HCT116 (cell line): ENCODE results near the gene AUTS2. TPM values are rescaled to one million over a fixed set of nuclear protein-coding genes. Genes with fewer than 3 reads are reported as not detected.

Source experiments
- ATAC-seq: fragments of 200-7000 bp; cut with Tn5 transposase; 2 replicates; pipeline ENCODE4 v1.9.1; 2020; ENCODE audit warnings: mild to moderate bottlenecking, moderate library complexity
- BruUV-seq: library from RNA; stranded (reverse); fragments of 400-500 nt; replicated peaks from 2 replicates; lab custom pipeline; 2021; lab: Mats Ljungman, UMichigan
- CTCF ChIA-PET: fragments of 300-600 bp; sonication (Branson Sonifier 250); formaldehyde crosslinking; loops from one replicate; lab custom pipeline; 2021; ENCODE audit warnings: antibody characterized with exemption; lab: Charles Lee
- POLR2A ChIA-PET: fragments of 300-600, 350-600 bp; sonication (Branson Sonifier 250); formaldehyde crosslinking; loops from one replicate; lab custom pipeline; 2021; ENCODE audit warnings: antibody characterized with exemption; lab: Charles Lee
- RAD21 ChIA-PET, 2 experiments: fragments of 300-600 bp; sonication (Branson Sonifier 250); formaldehyde crosslinking; loops; one replicate each; lab custom pipeline; 2023; ENCODE audit warnings: low total read pairs in 2 of 2; ENCODE audit not compliant: uncharacterized antibody in 2 of 2, unreplicated experiment in 2 of 2, low non-redundant PET in 1 of 2; lab: Charles Lee
- DNase-seq: peaks from one replicate; pipeline ENCODE4 v3.0.0-alpha.2; 2010; ENCODE audit warnings: low read depth, low spot score
- H2AFZ ChIP-seq: fragments of 200-600 bp; shearing (Covaris generic), sonication (generic); 2 replicates; pipeline ENCODE4 v1.6.1; 2017; ENCODE audit warnings: low read depth, mixed run types, mixed read lengths, antibody characterized with exemption, low read length; ENCODE audit not compliant: poor library complexity, severe bottlenecking
- H3K27ac ChIP-seq: 2 replicates; pipeline ENCODE4 v1.5.1; 2012; ENCODE audit warnings: low read depth, low read length
- H3K27me3 ChIP-seq: fragments of 200-600 bp; sonication (generic); 2 replicates; pipeline ENCODE4 v1.6.1; 2016; ENCODE audit warnings: mixed run types, low read length, mixed read lengths; ENCODE audit not compliant: insufficient read depth
- H3K36me3 ChIP-seq, 2 experiments: fragments of 200-500 bp in 1 of 2; fragments of 200-600 bp in 1 of 2; sonication (Bioruptor generic) in 1 of 2; sonication (generic) in 1 of 2; 2 replicates each; pipeline versions ENCODE4 v1.5.1 to v1.6.1; 2014 to 2016; ENCODE audit warnings: low read length in 2 of 2, inconsistent platforms in 1 of 2, mixed read lengths in 1 of 2, mixed run types in 1 of 2; ENCODE audit not compliant: insufficient read depth in 2 of 2, control insufficient read depth in 1 of 2
- H3K4me1 ChIP-seq, 2 experiments: fragments of 200-600 bp in 1 of 2; sonication (generic) in 1 of 2; 2 replicates each; pipeline versions ENCODE4 v1.5.1 to v1.6.1; 2012 to 2017; ENCODE audit warnings: low read length in 2 of 2, inconsistent platforms in 1 of 2, mild to moderate bottlenecking in 1 of 2, mixed read lengths in 1 of 2, mixed run types in 1 of 2, moderate library complexity in 1 of 2; ENCODE audit not compliant: insufficient read depth in 2 of 2, control insufficient read depth in 1 of 2
- H3K4me2 ChIP-seq: fragments of 200-600 bp; sonication (generic); 2 replicates; pipeline ENCODE4 v1.6.1; 2017; ENCODE audit warnings: mixed run types, low read length, mixed read lengths
- H3K4me3 ChIP-seq, 2 experiments: fragments of 200-600 bp in 1 of 2; sonication (generic) in 1 of 2; replicated peaks in 1 of 2; 2 replicates each; pipeline ENCODE4 v1.5.1; 2011 to 2016; ENCODE audit warnings: low read length in 2 of 2, control low read depth in 1 of 2, low read depth in 1 of 2, mild to moderate bottlenecking in 1 of 2, mixed read lengths in 1 of 2, mixed run types in 1 of 2
- H3K79me2 ChIP-seq: fragments of 200-600 bp; sonication (generic); 2 replicates; pipeline ENCODE4 v1.6.1; 2017; ENCODE audit warnings: mild to moderate bottlenecking, mixed run types, low read length, moderate library complexity, mixed read lengths; ENCODE audit not compliant: insufficient read depth
- H3K9ac ChIP-seq: fragments of 200-600 bp; sonication (generic); 2 replicates; pipeline ENCODE4 v1.6.1; 2016; ENCODE audit warnings: low read length, mixed read lengths
- H3K9me2 ChIP-seq: fragments of 200-600 bp; sonication (generic), shearing (Covaris generic); 2 replicates; pipeline ENCODE4 v1.6.1; 2017; ENCODE audit warnings: mixed run types, mild to moderate bottlenecking, moderate library complexity; ENCODE audit not compliant: insufficient read depth
- H3K9me3 ChIP-seq, 2 experiments: fragments of 200-500 bp in 1 of 2; fragments of 200-600 bp in 1 of 2; sonication (Bioruptor generic) in 1 of 2; sonication (generic) in 1 of 2; 2 replicates each; pipeline ENCODE4 v1.6.1; 2014 to 2017; ENCODE audit warnings: low read length in 2 of 2, mixed read lengths in 2 of 2, inconsistent platforms in 1 of 2, low read depth in 1 of 2, mild to moderate bottlenecking in 1 of 2, mixed run types in 1 of 2, moderate library complexity in 1 of 2; ENCODE audit not compliant: control insufficient read depth in 1 of 2, insufficient read depth in 1 of 2
- H4K20me1 ChIP-seq: fragments of 200-600 bp; sonication (generic), shearing (Covaris generic); 2 replicates; pipeline ENCODE4 v1.6.1; 2017; ENCODE audit warnings: mixed run types, mild to moderate bottlenecking, moderate library complexity; ENCODE audit not compliant: insufficient read depth
- CEBPB ChIP-seq: IDR thresholded peaks from 2 replicates; pipeline ENCODE4 v1.6.1; 2012; ENCODE audit warnings: low read depth
- EGR1 ChIP-seq: IDR thresholded peaks from 2 replicates; pipeline ENCODE4 v1.6.1; 2012; ENCODE audit warnings: low read depth
- EZH2 ChIP-seq: fragments of 200-600 bp; sonication (generic); IDR thresholded peaks from 2 replicates; pipeline ENCODE4 v1.6.1; 2017; ENCODE audit warnings: antibody characterized with exemption, mixed run types
- EZH2phosphoT487 ChIP-seq: fragments of 200-600 bp; IDR thresholded peaks from 2 replicates; pipeline ENCODE4 v1.6.1; 2018; ENCODE audit warnings: antibody characterized with exemption, borderline replicate concordance
- JUND ChIP-seq: IDR thresholded peaks from 2 replicates; pipeline ENCODE4 v1.6.1; 2012
- MAX ChIP-seq: IDR thresholded peaks from 2 replicates; pipeline ENCODE4 v1.6.1; 2012
- POLR2A ChIP-seq: IDR thresholded peaks from 2 replicates; pipeline ENCODE4 v1.7.0; 2011; ENCODE audit warnings: borderline replicate concordance; ENCODE audit not compliant: insufficient read depth, insufficient read length; ENCODE audit errors: extremely low read depth
- SIN3A ChIP-seq: IDR thresholded peaks from 2 replicates; pipeline ENCODE4 v1.6.1; 2012; ENCODE audit warnings: low read depth
- SP1 ChIP-seq: IDR thresholded peaks from 2 replicates; pipeline ENCODE4 v1.6.1; 2012; ENCODE audit warnings: low read depth
- YY1 ChIP-seq: IDR thresholded peaks from 2 replicates; pipeline ENCODE4 v1.6.1; 2011; ENCODE audit warnings: low read length, low read depth, moderate library complexity, mild to moderate bottlenecking; ENCODE audit not compliant: insufficient replicate concordance; ENCODE audit errors: extremely low read depth
- ZBTB33 ChIP-seq: IDR thresholded peaks from 2 replicates; pipeline ENCODE4 v1.6.1; 2011; ENCODE audit warnings: mild to moderate bottlenecking, low read length, moderate library complexity; ENCODE audit not compliant: insufficient replicate concordance; ENCODE audit errors: extremely low read depth
- ZFX ChIP-seq: fragments of 450-650 bp; IDR thresholded peaks from 2 replicates; pipeline ENCODE4 v1.6.1; 2017
- ZNF274 ChIP-seq: fragments of 200-500 bp; sonication (Bioruptor generic); IDR thresholded peaks from 2 replicates; pipeline ENCODE4 v1.6.1; 2014; ENCODE audit warnings: mild to moderate bottlenecking, low read depth, low read length, inconsistent platforms
- intact Hi-C: fragments of 100-400 bp; cut with micrococcal nuclease; formaldehyde crosslinking; loops from 2 replicates; pipeline ENCODE4 v1.10.0; 2022
- total RNA-seq: library from RNA; stranded (reverse); gene quantifications from one replicate; pipeline ENCODE4 v1.2.1, GENCODE V29; 2021; ENCODE audit not compliant: unreplicated experiment
- TF ChIP-seq, protein P1 (sequence below), 3 experiments: fragments of 200-600 bp in 1 of 3; sonication (generic) in 1 of 3; IDR thresholded peaks in 2 of 3; conservative IDR thresholded peaks in 1 of 3; 2 replicates each; pipeline ENCODE4 v1.5.1; 2012 to 2017; ENCODE audit warnings: low read depth in 2 of 3, low read length in 2 of 3, antibody characterized with exemption in 1 of 3, borderline replicate concordance in 1 of 3, control low read depth in 1 of 3, mild to moderate bottlenecking in 1 of 3, mixed read lengths in 1 of 3, mixed run types in 1 of 3, moderate library complexity in 1 of 3; ENCODE audit not compliant: insufficient read depth in 1 of 3

AUTS2 gene
- total RNA-seq, 1 experiment from 2014 or later = 0.93 TPM

DNA sequence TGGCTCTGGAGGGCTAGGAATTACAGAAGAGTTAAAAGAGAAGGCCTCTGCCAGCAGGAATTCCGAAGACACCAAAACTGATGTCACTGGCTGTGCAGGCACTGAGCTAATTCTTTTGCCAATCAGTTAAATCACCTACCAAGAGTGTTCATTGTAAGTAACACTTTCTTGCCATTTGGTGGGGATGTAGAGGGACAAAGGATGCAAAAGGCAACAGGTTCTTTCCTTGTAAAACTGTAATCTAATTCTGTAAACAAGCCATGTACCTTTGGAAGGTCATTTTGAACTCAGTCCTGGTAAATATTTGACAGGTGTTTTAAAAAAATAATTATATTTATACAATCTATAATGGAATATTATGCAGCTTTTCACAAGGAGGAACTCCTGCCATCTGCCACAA, 438.4 kb downstream of the AUTS2 start:
- Histone ChIP-seq H3K4me2 (no peak overlapping the region), H3K4me3 (no peak overlapping the region), H3K4me1 (no peaks in the 10 kb centered on the region), H3K9me2 (no peaks in the 10 kb centered on the region), H3K9me3 (peaks cover 0 to 25% of the 10 kb centered on the region in 2 experiments; a peak in 2 of 4 replicates), H3K27me3 (no peaks in the 10 kb centered on the region), H3K9ac (no peak overlapping the region), H3K27ac (no peak overlapping the region), H3K36me3 (no peaks in the 10 kb centered on the region), H2AFZ (no peak overlapping the region), H4K20me1 (no peaks in the 10 kb centered on the region), H3K79me2 (no peaks in the 10 kb centered on the region)
- ChIA-PET POLR2A (no interaction called here), RAD21 (no interaction called here), CTCF (no interaction called here)
- no TSS peak for BruUV-seq
- no peak for TF ChIP-seq YY1
- no peak for TF ChIP-seq ZNF274
- no peak for TF ChIP-seq ZFX
- TF ChIP-seq ZBTB33 = no peak
- intact Hi-C loops = no loop called here
- DNase-seq (no peak), ATAC-seq (no peak)

- CTCF ChIA-PET = no interaction called here
- no peaks in the 10 kb centered on the region for H3K36me3 ChIP-seq
- intact Hi-C loops = no loop called here
- no peaks in the 10 kb centered on the region for H3K4me1 ChIP-seq
- H3K4me2 ChIP-seq = no peak overlapping the region
- no peak overlapping the region for H3K4me3 ChIP-seq
- DNase-seq (no peak), ATAC-seq (no peak)
- peaks cover 0 to 25% of the 10 kb centered on the region in 2 experiments; a peak in 2 of 4 replicates for H3K9me3 ChIP-seq
- no peaks in the 10 kb centered on the region for H3K27me3 ChIP-seq
- RAD21 ChIA-PET = no interaction called here
- no TSS peak for BruUV-seq
- H4K20me1 ChIP-seq = no peaks in the 10 kb centered on the region
- no peak overlapping the region for H2AFZ ChIP-seq
- H3K27ac ChIP-seq = no peak overlapping the region
- no peak overlapping the region for H3K9ac ChIP-seq
- no peaks in the 10 kb centered on the region for H3K79me2 ChIP-seq
- TF ChIP-seq ZNF274 (no peak), SIN3A (no peak), SP1 (no peak), EZH2phosphoT487 (no peak), EGR1 (no peak), JUND (no peak), POLR2A (no peak), CEBPB (no peak), MAX (no peak), ZFX (no peak), EZH2 (no peak)
- TF ChIP-seq, protein P1, sequence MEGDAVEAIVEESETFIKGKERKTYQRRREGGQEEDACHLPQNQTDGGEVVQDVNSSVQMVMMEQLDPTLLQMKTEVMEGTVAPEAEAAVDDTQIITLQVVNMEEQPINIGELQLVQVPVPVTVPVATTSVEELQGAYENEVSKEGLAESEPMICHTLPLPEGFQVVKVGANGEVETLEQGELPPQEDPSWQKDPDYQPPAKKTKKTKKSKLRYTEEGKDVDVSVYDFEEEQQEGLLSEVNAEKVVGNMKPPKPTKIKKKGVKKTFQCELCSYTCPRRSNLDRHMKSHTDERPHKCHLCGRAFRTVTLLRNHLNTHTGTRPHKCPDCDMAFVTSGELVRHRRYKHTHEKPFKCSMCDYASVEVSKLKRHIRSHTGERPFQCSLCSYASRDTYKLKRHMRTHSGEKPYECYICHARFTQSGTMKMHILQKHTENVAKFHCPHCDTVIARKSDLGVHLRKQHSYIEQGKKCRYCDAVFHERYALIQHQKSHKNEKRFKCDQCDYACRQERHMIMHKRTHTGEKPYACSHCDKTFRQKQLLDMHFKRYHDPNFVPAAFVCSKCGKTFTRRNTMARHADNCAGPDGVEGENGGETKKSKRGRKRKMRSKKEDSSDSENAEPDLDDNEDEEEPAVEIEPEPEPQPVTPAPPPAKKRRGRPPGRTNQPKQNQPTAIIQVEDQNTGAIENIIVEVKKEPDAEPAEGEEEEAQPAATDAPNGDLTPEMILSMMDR (IDR thresholded peaks at IDR 0.05 in 2 of 3, conservative IDR thresholded peaks at IDR 0.05 in 1 of 3; ENCODE audit: borderline replicate concordance in 1 of 3, insufficient read depth in 1 of 3, low read depth in 2 of 3, low read length in 2 of 3) = no peak
- POLR2A ChIA-PET = no interaction called here
- H3K9me2 ChIP-seq = no peaks in the 10 kb centered on the region
Measured at GRCh38 chr7:70037171-70037933, 439.1 kb downstream of the AUTS2 start.
